ENCODE results near the gene MLXIP. TPM values are rescaled to one million over a fixed set of nuclear protein-coding genes. Genes with fewer than 3 reads are reported as not detected.

MLXIP gene
- total RNA-seq, 6 experiments from 2014 or later = 13.9 to 45.9 (median 16.6) TPM

DNA sequence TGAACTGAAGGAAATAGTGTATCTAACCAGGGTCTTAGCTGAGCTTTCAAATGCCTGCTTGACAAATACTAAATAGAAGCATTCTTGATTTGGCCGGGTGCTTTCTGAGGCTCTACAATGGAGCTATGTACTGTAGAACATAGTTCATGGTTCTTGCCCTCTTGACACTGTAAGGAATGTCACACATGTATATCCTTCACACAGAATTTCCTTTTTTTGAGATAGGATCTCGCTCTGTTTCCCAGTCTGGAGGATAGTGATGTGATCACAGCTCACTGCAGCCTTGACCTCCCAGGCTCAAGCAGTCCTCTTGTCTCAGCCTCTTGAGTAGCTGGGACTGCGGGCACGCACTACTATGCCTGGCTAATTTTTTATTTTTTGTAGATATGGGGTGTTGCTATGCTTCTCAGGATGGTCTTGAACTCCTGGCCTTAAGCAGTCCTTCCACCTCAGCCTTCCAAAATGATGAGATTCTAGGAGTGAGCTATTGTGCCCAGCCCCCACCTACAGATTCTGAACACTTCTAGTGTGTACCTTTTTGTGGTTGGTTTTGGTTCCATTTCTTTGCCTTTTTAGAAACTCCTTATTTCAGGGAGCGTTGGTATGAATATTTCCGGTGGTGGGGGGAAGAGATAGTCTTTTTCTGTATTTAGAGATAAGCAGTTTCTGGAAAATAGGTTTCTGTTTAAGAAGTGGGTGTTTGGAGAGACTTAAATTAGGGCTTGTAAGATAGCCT, 4.2 kb downstream of the MLXIP start:
- peaks cover 0 to 6% (median 0%) of the 10 kb centered on the region in 4 donors for H3K36me3 ChIP-seq
- peak overlapping the region in 2 of 3 donors; percentile 79 to 89 for H3K27ac ChIP-seq
- intact Hi-C loops (cut with DNase I) = no loop called here
- DNase-seq (no peak), ATAC-seq (peak in 1 of 4 donors; percentile 6)
- no peaks in the 10 kb centered on the region for H3K9me3 ChIP-seq
- H3K27me3 ChIP-seq = no peaks in the 10 kb centered on the region
- H3K4me1 ChIP-seq = peaks cover 0 to 42% (median 7%) of the 10 kb centered on the region in 4 donors
- TF ChIP-seq POLR2A (IDR thresholded peaks at IDR 0.05) = no peak
- TF ChIP-seq, protein P1, sequence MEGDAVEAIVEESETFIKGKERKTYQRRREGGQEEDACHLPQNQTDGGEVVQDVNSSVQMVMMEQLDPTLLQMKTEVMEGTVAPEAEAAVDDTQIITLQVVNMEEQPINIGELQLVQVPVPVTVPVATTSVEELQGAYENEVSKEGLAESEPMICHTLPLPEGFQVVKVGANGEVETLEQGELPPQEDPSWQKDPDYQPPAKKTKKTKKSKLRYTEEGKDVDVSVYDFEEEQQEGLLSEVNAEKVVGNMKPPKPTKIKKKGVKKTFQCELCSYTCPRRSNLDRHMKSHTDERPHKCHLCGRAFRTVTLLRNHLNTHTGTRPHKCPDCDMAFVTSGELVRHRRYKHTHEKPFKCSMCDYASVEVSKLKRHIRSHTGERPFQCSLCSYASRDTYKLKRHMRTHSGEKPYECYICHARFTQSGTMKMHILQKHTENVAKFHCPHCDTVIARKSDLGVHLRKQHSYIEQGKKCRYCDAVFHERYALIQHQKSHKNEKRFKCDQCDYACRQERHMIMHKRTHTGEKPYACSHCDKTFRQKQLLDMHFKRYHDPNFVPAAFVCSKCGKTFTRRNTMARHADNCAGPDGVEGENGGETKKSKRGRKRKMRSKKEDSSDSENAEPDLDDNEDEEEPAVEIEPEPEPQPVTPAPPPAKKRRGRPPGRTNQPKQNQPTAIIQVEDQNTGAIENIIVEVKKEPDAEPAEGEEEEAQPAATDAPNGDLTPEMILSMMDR (IDR thresholded peaks at IDR 0.05) = no peak
- H3K4me3 ChIP-seq = no peak overlapping the region
- WGBS (ENCODE audit: insufficient coverage, low coverage, low lambda C conversion rate, missing lambda C conversion rate) = 62% methylated on average over 5 of the region's 6 CpGs

DNA sequence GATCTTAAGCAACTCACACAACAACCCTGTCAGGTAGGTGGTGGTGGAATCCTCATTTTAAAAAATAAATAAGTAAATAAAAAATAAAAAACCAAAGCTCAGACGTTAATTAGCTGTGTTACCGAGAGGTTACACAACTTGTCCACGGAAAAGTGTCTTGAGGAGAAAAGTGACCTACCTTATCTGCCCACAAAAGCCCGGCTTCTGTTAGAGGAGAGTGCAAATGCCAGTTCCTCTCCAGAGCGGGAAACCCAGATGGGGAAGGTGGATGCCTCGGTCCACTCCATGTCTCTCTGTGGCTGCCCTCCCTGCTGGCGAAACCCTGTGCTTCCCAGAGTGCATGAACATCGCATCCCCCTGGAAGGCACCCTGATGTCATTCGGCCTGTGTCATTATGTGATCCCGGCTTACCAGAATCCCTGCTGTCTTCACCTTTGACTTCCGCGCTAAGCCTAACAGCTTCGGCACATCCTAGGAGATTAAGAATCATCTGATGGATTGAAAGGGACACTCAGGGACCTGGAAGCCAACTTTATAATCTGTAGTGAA, 6.4 kb downstream of the MLXIP start:
- Histone ChIP-seq H3K4me3 (no peak overlapping the region), H3K27me3 (no peaks in the 10 kb centered on the region), H3K36me3 (peaks cover 0 to 10% (median 0%) of the 10 kb centered on the region in 4 donors), H3K4me1 (peaks cover 0 to 32% (median 6%) of the 10 kb centered on the region in 4 donors), H3K27ac (no peak overlapping the region), H3K9me3 (no peaks in the 10 kb centered on the region)
- no peak for DNase-seq
- TF ChIP-seq POLR2A (IDR thresholded peaks at IDR 0.05) = no peak
- TF ChIP-seq, protein P1 (IDR thresholded peaks at IDR 0.05) = no peak
- WGBS (ENCODE audit: insufficient coverage, low coverage, low lambda C conversion rate, missing lambda C conversion rate) = 70% methylated on average over 3 of the region's 13 CpGs
- intact Hi-C loops (cut with DNase I) = no loop called here
- no peak for ATAC-seq

DNA sequence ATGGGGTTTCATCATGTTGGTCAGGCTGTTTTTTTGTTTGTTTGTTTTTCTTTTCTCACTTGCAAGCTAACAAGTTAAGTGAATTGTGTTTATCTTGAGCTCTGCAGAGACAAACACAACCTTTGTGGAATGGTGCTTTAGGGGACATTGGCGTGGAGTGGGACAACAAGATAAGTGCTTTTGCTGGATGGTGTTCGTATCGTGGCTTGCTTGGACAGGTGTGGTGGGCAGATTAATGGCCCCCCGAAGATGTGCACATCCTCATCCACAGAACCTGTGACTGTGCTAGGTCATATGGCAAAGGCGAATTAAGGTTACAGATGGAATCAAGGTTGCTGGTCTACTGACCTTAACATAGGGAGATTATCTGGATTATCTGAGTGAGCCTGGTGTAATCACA, 7.0 kb downstream of the MLXIP start:
- Histone ChIP-seq H3K4me3 (no peak overlapping the region), H3K27ac (no peak overlapping the region), H3K36me3 (peaks cover 0 to 10% (median 0%) of the 10 kb centered on the region in 4 donors), H3K27me3 (no peaks in the 10 kb centered on the region), H3K9me3 (no peaks in the 10 kb centered on the region), H3K4me1 (peaks cover 0 to 27% (median 8%) of the 10 kb centered on the region in 4 donors)
- TF ChIP-seq POLR2A (IDR thresholded peaks at IDR 0.05) = no peak
- TF ChIP-seq, protein P1 (IDR thresholded peaks at IDR 0.05) = no peak
- ATAC-seq (no peak), DNase-seq (no peak)
- 74% methylated on average over 3 of the region's 5 CpGs for whole genome bisulfite sequencing (ENCODE audit: insufficient coverage, low coverage, low lambda C conversion rate, missing lambda C conversion rate)
- intact Hi-C loops (cut with DNase I) = no loop called here

DNA sequence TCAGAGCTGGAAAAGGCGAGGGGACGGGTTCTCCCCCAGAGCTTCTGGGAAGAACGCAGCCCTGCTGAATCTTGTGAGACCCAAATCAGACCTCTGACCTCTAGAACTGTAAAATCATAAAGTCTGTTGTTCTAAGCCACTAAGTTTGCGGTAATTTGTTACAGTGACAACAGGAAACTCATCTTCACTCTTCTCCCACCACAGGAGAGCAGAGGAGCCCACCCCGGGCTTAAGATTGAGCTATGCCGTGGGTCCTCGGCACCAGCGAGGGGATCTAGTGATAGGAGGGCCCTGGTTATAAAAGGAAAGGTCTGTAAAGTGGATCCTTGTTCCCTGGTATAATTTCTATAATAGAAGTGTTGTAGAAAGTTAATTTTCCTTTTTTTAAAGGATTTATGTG, 7.6 kb downstream of the MLXIP start:
- intact Hi-C loops (cut with DNase I) = no loop called here
- Histone ChIP-seq H3K4me1 (peaks cover 0 to 25% (median 10%) of the 10 kb centered on the region in 4 donors), H3K36me3 (peaks cover 0 to 10% (median 0%) of the 10 kb centered on the region in 4 donors), H3K9me3 (no peaks in the 10 kb centered on the region), H3K27ac (no peak overlapping the region), H3K27me3 (no peaks in the 10 kb centered on the region), H3K4me3 (no peak overlapping the region)
- WGBS (ENCODE audit: insufficient coverage, low coverage, low lambda C conversion rate, missing lambda C conversion rate) = 70% methylated on average over 5 of the region's 8 CpGs
- ATAC-seq = no peak
- no peak for DNase-seq
- TF ChIP-seq, protein P1 (IDR thresholded peaks at IDR 0.05) = no peak
- no peak for TF ChIP-seq POLR2A (IDR thresholded peaks at IDR 0.05)

All from right lobe of liver (tissue), 6 donors.